Measurements from ENCODE around the gene NIT2. TPM values are rescaled to one million over a fixed set of nuclear protein-coding genes. Genes with fewer than 3 reads are reported as not detected.

The NIT2 gene
- total and polyA plus RNA-seq, 9 of the 15 experiments (the other 6 are each of a cell fraction or from before 2014, with no cell fraction given) = 11.4 to 62.2 (median 22.1) TPM

GRCh38 chr3:100289339-100289738 lies 45.2 kb upstream of the NIT2 start (continued):
- TF ChIP-seq HNRNPL (IDR thresholded peaks at IDR 0.05; ENCODE audit: low read depth, low read length) = no peak
- no peak for TF ChIP-seq NR2C2 (CRISPR knock-in tag; IDR thresholded peaks at IDR 0.05)
- 0 out of 2 replicates have a peak, but pooled peaks have one; percentile 31 for TF ChIP-seq NR2C2 (tag; IDR thresholded peaks at IDR 0.05)
- TF ChIP-seq ZNF134 (CRISPR knock-in tag; conservative IDR thresholded peaks at IDR 0.05) = no peak
- TF ChIP-seq TAL1 (IDR thresholded peaks at IDR 0.05) = peak; percentile 85
- no peak for TF ChIP-seq BRD9 (IDR thresholded peaks at IDR 0.05; ENCODE audit: low read depth, partially characterized antibody)
- TF ChIP-seq, protein P1, sequence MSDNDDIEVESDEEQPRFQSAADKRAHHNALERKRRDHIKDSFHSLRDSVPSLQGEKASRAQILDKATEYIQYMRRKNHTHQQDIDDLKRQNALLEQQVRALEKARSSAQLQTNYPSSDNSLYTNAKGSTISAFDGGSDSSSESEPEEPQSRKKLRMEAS (CRISPR knock-in tag; IDR thresholded peaks at IDR 0.05) = no peak
- no peak for TF ChIP-seq KAT8 (IDR thresholded peaks at IDR 0.05; ENCODE audit: low read depth)
- TF ChIP-seq ZNF778 (CRISPR knock-in tag; IDR thresholded peaks at IDR 0.05) = no peak
- no peak for TF ChIP-seq ZNF197 (CRISPR knock-in tag; IDR thresholded peaks at IDR 0.05; ENCODE audit: low read depth)
- TF ChIP-seq NR2C1 (IDR thresholded peaks at IDR 0.05) = no peak
- TF ChIP-seq NR2C1 (tag; IDR thresholded peaks at IDR 0.05) = no peak
- TF ChIP-seq PKNOX1 (IDR thresholded peaks at IDR 0.05) = 0 out of 2 replicates have a peak, but pooled peaks have one; percentile 36
- TF ChIP-seq HEY1 (CRISPR knock-in tag; IDR thresholded peaks at IDR 0.05; ENCODE audit: borderline replicate concordance) = no peak
- peak; percentile 63; the same call in 1 of the 2 replicates for TF ChIP-seq JUND (IDR thresholded peaks at IDR 0.05; ENCODE audit: borderline replicate concordance, low read depth, low read length)
- no peak; the same call in 2 of the 3 replicates for TF ChIP-seq JUND (tag; IDR thresholded peaks at IDR 0.05; ENCODE audit: borderline replicate concordance, low read depth, low read length)
- no peak for TF ChIP-seq NKRF (IDR thresholded peaks at IDR 0.05; ENCODE audit: borderline replicate concordance)
- no peak for TF ChIP-seq ATF2 (CRISPR knock-in tag; IDR thresholded peaks at IDR 0.05)
- no peak for TF ChIP-seq HNRNPLL (IDR thresholded peaks at IDR 0.05; ENCODE audit: low read depth, low read length, poor library complexity, severe bottlenecking)
- TF ChIP-seq ZNF644 (tag; IDR thresholded peaks at IDR 0.05; ENCODE audit: low read depth) = no peak
- TF ChIP-seq HDAC6 (IDR thresholded peaks at IDR 0.05; ENCODE audit: low read depth, low read length) = no peak
- TF ChIP-seq MXI1 (IDR thresholded peaks at IDR 0.05; ENCODE audit: low read depth, low read length) = 0 out of 2 replicates have a peak, but pooled peaks have one; percentile 21
- no peak for TF ChIP-seq POU5F1 (IDR thresholded peaks at IDR 0.05; ENCODE audit: borderline replicate concordance, low read depth, low read length, partially characterized antibody)
- no peak for TF ChIP-seq MYBL2 (IDR thresholded peaks at IDR 0.05; ENCODE audit: low read depth)
- no peak for TF ChIP-seq MYBL2 (CRISPR knock-in tag; IDR thresholded peaks at IDR 0.05; ENCODE audit: borderline replicate concordance)
- peak; percentile 53 for TF ChIP-seq HDAC3 (IDR thresholded peaks at IDR 0.05; ENCODE audit: borderline replicate concordance, partially characterized antibody)
